ENCODE results near the gene F3. TPM values are rescaled to one million over a fixed set of nuclear protein-coding genes. Genes with fewer than 3 reads are reported as not detected.

Gene F3
- total and polyA plus RNA-seq, 9 of the 15 experiments (the other 6 are each of a cell fraction or from before 2014, with no cell fraction given), result 0.24 to 0.28 TPM; not detected in 7

GRCh38 chr1:94503153-94503552 lies 38.4 kb downstream of the F3 start:
- intact Hi-C loops (cut with micrococcal nuclease) (no loop called here), in situ Hi-C loops (cut with MboI) (no loop called here)
- Histone ChIP-seq H3K9me1 (ENCODE audit: control insufficient read depth, insufficient read depth, low read length) (no peaks in the 10 kb centered on the region), H3K27ac (ENCODE audit: extremely low read depth, low read depth, low read length) (no peak overlapping the region), H3K9me3 (replicated peaks; ENCODE audit: control insufficient read depth, insufficient read depth, low read depth, low read length) (no peaks in the 10 kb centered on the region), H4K20me1 (replicated peaks; ENCODE audit: control insufficient read depth, insufficient read depth, low read length) (no peaks in the 10 kb centered on the region), H3K27me3 (ENCODE audit: control insufficient read depth in 2 of 2, insufficient read depth in 2 of 2, low read length in 2 of 2) (no peaks in the 10 kb centered on the region), H3K4me1 (replicated peaks in 1 of 2; ENCODE audit: control insufficient read depth in 2 of 2, insufficient read depth in 2 of 2, low read length in 2 of 2) (no peaks in the 10 kb centered on the region), H3K9ac (ENCODE audit: insufficient read depth in 1 of 2, low read depth in 2 of 2, low read length in 2 of 2) (no peak overlapping the region), H3K4me3 (no peak overlapping the region), H2AFZ (ENCODE audit: low read depth, low read length) (no peak overlapping the region), H3K79me2 (ENCODE audit: control insufficient read depth, insufficient read depth, low read length) (no peaks in the 10 kb centered on the region), H3K36me3 (ENCODE audit: control insufficient read depth, insufficient read depth, low read length) (peaks cover 5% of the 10 kb centered on the region; the same call in 2 of the 3 replicates), H3K4me2 (ENCODE audit: insufficient read depth, low read length) (no peak overlapping the region)
- FAIRE-seq (no peak), ATAC-seq (no peak), DNase-seq (ENCODE audit: extremely low read depth in 1 of 4, low spot score in 3 of 4) (no peak)
- ChIA-PET POLR2A (no interaction called here), CTCF (ENCODE audit: low intra/inter-chr PET ratio) (no interaction called here)
- no peak for TF ChIP-seq NFRKB (IDR thresholded peaks at IDR 0.05; ENCODE audit: low read depth)
- TF ChIP-seq EZH2 (IDR thresholded peaks at IDR 0.05; ENCODE audit: borderline replicate concordance, low read depth, low read length), result no peak
- no peak for TF ChIP-seq RNF2 (IDR thresholded peaks at IDR 0.05)
- BruUV-seq (replicated peaks), result no TSS peak
- WGBS (ENCODE audit: insufficient coverage, low coverage, missing lambda C conversion rate), result 66% methylated on average over 4 of the region's 4 CpGs

- Histone ChIP-seq H3K4me1 (replicated peaks in 1 of 2; ENCODE audit: control insufficient read depth in 2 of 2, insufficient read depth in 2 of 2, low read length in 2 of 2) (no peaks in the 10 kb centered on the region), H3K9ac (ENCODE audit: insufficient read depth in 1 of 2, low read depth in 2 of 2, low read length in 2 of 2) (no peak overlapping the region), H3K4me3 (no peak overlapping the region), H3K4me2 (ENCODE audit: insufficient read depth, low read length) (no peak overlapping the region), H4K20me1 (replicated peaks; ENCODE audit: control insufficient read depth, insufficient read depth, low read length) (no peaks in the 10 kb centered on the region), H3K9me1 (ENCODE audit: control insufficient read depth, insufficient read depth, low read length) (no peaks in the 10 kb centered on the region), H3K27ac (ENCODE audit: extremely low read depth, low read depth, low read length) (no peak overlapping the region), H3K27me3 (ENCODE audit: control insufficient read depth in 2 of 2, insufficient read depth in 2 of 2, low read length in 2 of 2) (no peaks in the 10 kb centered on the region), H2AFZ (ENCODE audit: low read depth, low read length) (no peak overlapping the region), H3K36me3 (ENCODE audit: control insufficient read depth, insufficient read depth, low read length) (peaks cover 5% of the 10 kb centered on the region; the same call in 2 of the 3 replicates), H3K79me2 (ENCODE audit: control insufficient read depth, insufficient read depth, low read length) (no peaks in the 10 kb centered on the region), H3K9me3 (replicated peaks; ENCODE audit: control insufficient read depth, insufficient read depth, low read depth, low read length) (no peaks in the 10 kb centered on the region)
- FAIRE-seq (no peak), DNase-seq (ENCODE audit: extremely low read depth in 1 of 4, low spot score in 3 of 4) (no peak), ATAC-seq (no peak)
- no peak for TF ChIP-seq ZBTB2 (IDR thresholded peaks at IDR 0.05)
- no peak for TF ChIP-seq BCOR (IDR thresholded peaks at IDR 0.05)
- TF ChIP-seq LARP7 (IDR thresholded peaks at IDR 0.05), result no peak
- BruUV-seq (replicated peaks), result no TSS peak
- WGBS (ENCODE audit: insufficient coverage, low coverage, missing lambda C conversion rate), result 72% methylated on average over 4 of the region's 4 CpGs
- POLR2A ChIA-PET, result no interaction called here
- in situ Hi-C loops (cut with MboI), result no loop called here
- intact Hi-C loops (cut with micrococcal nuclease), result no loop called here
- CTCF ChIA-PET (ENCODE audit: low intra/inter-chr PET ratio), result no interaction called here
Observed at GRCh38 chr1:94501935-94502334, 39.6 kb downstream of the F3 start.

Measured in K562 (cell line).